ENCODE results near the gene FNDC1.

- TF ChIP-seq CTCF (conservative IDR thresholded peaks at IDR 0.05; ENCODE audit: low read depth, low read length): no peak
- TF ChIP-seq EZH2 (IDR thresholded peaks at IDR 0.05; ENCODE audit: low read length, unreplicated experiment): no peak
Observed at GRCh38 chr6:159194421-159194820, 25.2 kb downstream of the FNDC1 start.
